ENCODE results near the gene TNS1. TPM values are rescaled to one million over a fixed set of nuclear protein-coding genes. Genes with fewer than 3 reads are reported as not detected.

Gene TNS1
- total RNA-seq, 1 experiment from 2014 or later, result 1.5 TPM

DNA sequence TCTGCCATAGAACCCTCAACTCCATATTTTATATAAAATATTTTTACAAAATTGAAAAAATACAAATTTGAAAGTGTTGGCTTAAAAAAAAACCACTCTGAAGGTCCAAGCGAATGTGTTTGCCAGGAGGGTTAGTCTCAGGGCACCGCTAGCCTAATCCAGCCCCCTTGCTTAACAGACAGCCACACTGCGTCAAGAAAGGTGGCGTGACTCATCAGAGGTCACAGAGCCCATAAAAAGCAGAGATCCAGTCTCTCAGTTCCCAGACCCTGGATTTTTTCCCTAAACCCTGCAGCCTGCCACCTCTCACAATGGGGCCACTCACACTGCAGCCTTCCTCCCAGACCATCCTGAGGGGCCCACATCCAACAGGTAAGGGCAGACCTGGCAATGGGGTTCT is 3.9 kb upstream of the TNS1 start:
- no TSS peak for BruUV-seq (replicated peaks)
- Histone ChIP-seq H3K79me2 (ENCODE audit: low read length) (no peaks in the 10 kb centered on the region), H3K4me3 (ENCODE audit: low read length) (no peak overlapping the region), H3K9me3 (ENCODE audit: low read length) (no peaks in the 10 kb centered on the region), H3K9ac (ENCODE audit: low read length) (no peak overlapping the region), H3K27me3 (ENCODE audit: low read length) (peaks cover 36% of the 10 kb centered on the region), H3K4me2 (ENCODE audit: low read length) (no peak overlapping the region), H3K27ac (ENCODE audit: low read length) (no peak overlapping the region), H3K36me3 (ENCODE audit: low read depth, low read length) (no peaks in the 10 kb centered on the region), H4K20me1 (ENCODE audit: low read length) (no peaks in the 10 kb centered on the region), H2AFZ (ENCODE audit: low read length) (no peak overlapping the region), H3K9me2 (replicated peaks; ENCODE audit: low read length) (no peaks in the 10 kb centered on the region), H3K4me1 (ENCODE audit: insufficient read depth, low read length) (no peaks in the 10 kb centered on the region), H3F3A (ENCODE audit: low read length, unreplicated experiment) (no peaks in the 10 kb centered on the region)
- CTCF ChIA-PET, result no interaction called here
- POLR2A ChIA-PET (ENCODE audit: unreplicated experiment), result no interaction called here
- no peak for ATAC-seq
- intact Hi-C loops (cut with micrococcal nuclease), result no loop called here
- TF ChIP-seq EZH2 (IDR thresholded peaks at IDR 0.05; ENCODE audit: low read length, unreplicated experiment) (no peak), EZH2phosphoT487 (IDR thresholded peaks at IDR 0.05; ENCODE audit: borderline replicate concordance, low read length) (no peak)
- TF ChIP-seq, protein P1, sequence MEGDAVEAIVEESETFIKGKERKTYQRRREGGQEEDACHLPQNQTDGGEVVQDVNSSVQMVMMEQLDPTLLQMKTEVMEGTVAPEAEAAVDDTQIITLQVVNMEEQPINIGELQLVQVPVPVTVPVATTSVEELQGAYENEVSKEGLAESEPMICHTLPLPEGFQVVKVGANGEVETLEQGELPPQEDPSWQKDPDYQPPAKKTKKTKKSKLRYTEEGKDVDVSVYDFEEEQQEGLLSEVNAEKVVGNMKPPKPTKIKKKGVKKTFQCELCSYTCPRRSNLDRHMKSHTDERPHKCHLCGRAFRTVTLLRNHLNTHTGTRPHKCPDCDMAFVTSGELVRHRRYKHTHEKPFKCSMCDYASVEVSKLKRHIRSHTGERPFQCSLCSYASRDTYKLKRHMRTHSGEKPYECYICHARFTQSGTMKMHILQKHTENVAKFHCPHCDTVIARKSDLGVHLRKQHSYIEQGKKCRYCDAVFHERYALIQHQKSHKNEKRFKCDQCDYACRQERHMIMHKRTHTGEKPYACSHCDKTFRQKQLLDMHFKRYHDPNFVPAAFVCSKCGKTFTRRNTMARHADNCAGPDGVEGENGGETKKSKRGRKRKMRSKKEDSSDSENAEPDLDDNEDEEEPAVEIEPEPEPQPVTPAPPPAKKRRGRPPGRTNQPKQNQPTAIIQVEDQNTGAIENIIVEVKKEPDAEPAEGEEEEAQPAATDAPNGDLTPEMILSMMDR (conservative IDR thresholded peaks at IDR 0.05; ENCODE audit: low read depth, low read length), result no peak
- DNase-seq, result peak; percentile 32

GRCh38 chr2:218005486-218005885 is 2.7 kb upstream of the TNS1 start:
- no peak overlapping the region for H3K27ac ChIP-seq (ENCODE audit: low read length)
- no peak overlapping the region for H3K4me3 ChIP-seq (ENCODE audit: low read length)
- no peaks in the 10 kb centered on the region for H4K20me1 ChIP-seq (ENCODE audit: low read length)
- no peak for ATAC-seq
- H3K79me2 ChIP-seq (ENCODE audit: low read length), result no peaks in the 10 kb centered on the region
- H3K27me3 ChIP-seq (ENCODE audit: low read length), result peaks cover 27% of the 10 kb centered on the region
- TF ChIP-seq, protein P1 (conservative IDR thresholded peaks at IDR 0.05; ENCODE audit: low read depth, low read length), result no peak
- TF ChIP-seq EZH2 (IDR thresholded peaks at IDR 0.05; ENCODE audit: low read length, unreplicated experiment), result no peak
- TF ChIP-seq EZH2phosphoT487 (IDR thresholded peaks at IDR 0.05; ENCODE audit: borderline replicate concordance, low read length), result no peak
- H3F3A ChIP-seq (ENCODE audit: low read length, unreplicated experiment), result no peaks in the 10 kb centered on the region
- DNase-seq, result no peak
- H3K4me2 ChIP-seq (ENCODE audit: low read length), result no peak overlapping the region
- H3K9ac ChIP-seq (ENCODE audit: low read length), result no peak overlapping the region
- H3K4me1 ChIP-seq (ENCODE audit: insufficient read depth, low read length), result no peaks in the 10 kb centered on the region
- no peaks in the 10 kb centered on the region for H3K9me2 ChIP-seq (replicated peaks; ENCODE audit: low read length)
- BruUV-seq (replicated peaks), result no TSS peak
- ChIA-PET CTCF (no interaction called here), POLR2A (ENCODE audit: unreplicated experiment) (no interaction called here)
- intact Hi-C loops (cut with micrococcal nuclease), result no loop called here
- H3K36me3 ChIP-seq (ENCODE audit: low read depth, low read length), result no peaks in the 10 kb centered on the region
- no peak overlapping the region for H2AFZ ChIP-seq (ENCODE audit: low read length)
- no peaks in the 10 kb centered on the region for H3K9me3 ChIP-seq (ENCODE audit: low read length)

DNA sequence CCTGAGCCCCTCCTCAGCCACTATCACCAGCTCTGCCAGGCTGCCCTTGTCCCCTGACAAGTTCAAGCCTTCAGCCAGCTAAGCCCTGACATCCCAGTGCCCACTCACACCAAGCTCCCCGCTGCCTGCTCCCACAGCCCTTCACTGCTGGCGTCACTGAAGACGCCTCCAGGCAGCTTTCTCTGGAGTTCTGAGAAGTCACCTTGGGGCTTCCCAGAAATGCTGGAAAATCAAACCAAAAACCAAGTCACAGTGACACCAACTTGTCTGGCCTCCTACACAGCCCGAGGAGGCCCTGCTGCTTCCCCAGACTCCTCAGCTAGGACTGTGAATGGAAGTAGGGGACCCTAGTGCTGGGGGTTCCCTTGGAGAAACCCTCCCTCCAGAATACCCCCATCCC is 2.2 kb upstream of the TNS1 start:
- intact Hi-C loops (cut with micrococcal nuclease), result no loop called here
- ATAC-seq, result no peak
- Histone ChIP-seq H3K9me2 (replicated peaks; ENCODE audit: low read length) (no peaks in the 10 kb centered on the region), H3F3A (ENCODE audit: low read length, unreplicated experiment) (no peaks in the 10 kb centered on the region), H3K9ac (ENCODE audit: low read length) (no peak overlapping the region), H3K27me3 (ENCODE audit: low read length) (peaks cover 22% of the 10 kb centered on the region), H4K20me1 (ENCODE audit: low read length) (no peaks in the 10 kb centered on the region), H3K79me2 (ENCODE audit: low read length) (no peaks in the 10 kb centered on the region), H3K36me3 (ENCODE audit: low read depth, low read length) (no peaks in the 10 kb centered on the region), H3K4me1 (ENCODE audit: insufficient read depth, low read length) (no peaks in the 10 kb centered on the region), H3K27ac (ENCODE audit: low read length) (no peak overlapping the region), H3K4me3 (ENCODE audit: low read length) (no peak overlapping the region), H3K4me2 (ENCODE audit: low read length) (no peak overlapping the region), H2AFZ (ENCODE audit: low read length) (no peak overlapping the region), H3K9me3 (ENCODE audit: low read length) (no peaks in the 10 kb centered on the region)
- DNase-seq, result no peak
- ChIA-PET POLR2A (ENCODE audit: unreplicated experiment) (no interaction called here), CTCF (no interaction called here)
- no peak for TF ChIP-seq EZH2 (IDR thresholded peaks at IDR 0.05; ENCODE audit: low read length, unreplicated experiment)
- TF ChIP-seq, protein P1 (conservative IDR thresholded peaks at IDR 0.05; ENCODE audit: low read depth, low read length), result no peak
- TF ChIP-seq EZH2phosphoT487 (IDR thresholded peaks at IDR 0.05; ENCODE audit: borderline replicate concordance, low read length), result no peak
- no TSS peak for BruUV-seq (replicated peaks)
